Body of pancreas (tissue), 4 donors: Measurements from ENCODE around the gene TMEM222.
A peak's percentile ranks its signal among the peaks of the same experiment; 100 is the strongest.

Source experiments
- CTCF ChIP-seq, 7 experiments: fragments of 450-650 bp in 4 of 7; fragments of 200-600 bp in 3 of 7; sonication (generic) in 3 of 7; IDR thresholded peaks; one replicate each; pipeline ENCODE4 v1.5.1; 2016 to 2019; ENCODE audit warnings: antibody characterized with exemption in 7 of 7
- POLR2A ChIP-seq, 3 donors: fragments of 450-650 bp; IDR thresholded peaks; one replicate each; pipeline ENCODE4 v1.6.1; 2016; ENCODE audit warnings: antibody characterized with exemption in 3 of 3, mild to moderate bottlenecking in 2 of 3

- TF ChIP-seq CTCF (IDR thresholded peaks at IDR 0.05), result no peak
- peak in 2 of 3 donors; percentile 68 to 69 for TF ChIP-seq POLR2A (IDR thresholded peaks at IDR 0.05)
Measured at GRCh38 chr1:27365372-27366112, 43.6 kb downstream of the TMEM222 start.
